SK-N-SH (cell line): Measurements from ENCODE around the gene ALOX15. TPM values are rescaled to one million over a fixed set of nuclear protein-coding genes. Genes with fewer than 3 reads are reported as not detected.

ENCODE experiments used
- CTCF ChIA-PET: fragments of 300-600, 350-600 bp; formaldehyde crosslinking; extraction: SDS; loops from one replicate; lab custom pipeline; 2021; lab: Yijun Ruan, JAX
- POLR2A ChIA-PET: fragments of 350-600 bp; sonication (Branson Sonifier 250); formaldehyde crosslinking; extraction: SDS; loops from one replicate; lab custom pipeline; 2020; ENCODE audit warnings: antibody characterized with exemption, inconsistent platforms; lab: Yijun Ruan, JAX
- DNase-seq: peaks from one replicate; pipeline ENCODE4 v3.0.0; 2012
- H2AFZ ChIP-seq: fragments of 200-600 bp; sonication (generic); 2 replicates; pipeline ENCODE4 v1.8.1; 2016; ENCODE audit warnings: antibody characterized with exemption, mild to moderate bottlenecking, low read depth
- H3F3A ChIP-seq: fragments of 200-600 bp; sonication (generic); replicated peaks from 2 replicates; pipeline ENCODE3; 2016; ENCODE audit warnings: antibody characterized with exemption, mild to moderate bottlenecking; ENCODE audit not compliant: insufficient read depth
- H3K27ac ChIP-seq, 2 experiments: fragments of 200-500 bp in 1 of 2; fragments of 200-600 bp in 1 of 2; sonication (Bioruptor generic) in 1 of 2; sonication (generic), shearing (Covaris generic) in 1 of 2; 2 replicates each; pipeline versions ENCODE4 v1.5.1 to v1.6.1; 2014 to 2016; ENCODE audit warnings: low read depth in 2 of 2, inconsistent platforms in 1 of 2, low read length in 1 of 2, mild to moderate bottlenecking in 1 of 2, mixed read lengths in 1 of 2
- H3K27me3 ChIP-seq: fragments of 200-600 bp; sonication (generic), shearing (Covaris generic); 2 replicates; pipeline ENCODE4 v1.6.1; 2016; ENCODE audit warnings: mixed run types; ENCODE audit not compliant: insufficient read depth
- H3K36me3 ChIP-seq, 2 experiments: fragments of 200-500 bp in 1 of 2; fragments of 200-600 bp in 1 of 2; sonication (Bioruptor generic) in 1 of 2; sonication (generic) in 1 of 2; replicated peaks in 1 of 2; 2 replicates each; pipeline versions ENCODE3 to v1.5.1; 2014 to 2016; ENCODE audit warnings: low read length in 1 of 2, mild to moderate bottlenecking in 1 of 2; ENCODE audit not compliant: insufficient read depth in 2 of 2, control insufficient read depth in 1 of 2
- H3K4me1 ChIP-seq, 2 experiments: fragments of 200-500 bp in 1 of 2; fragments of 200-600 bp in 1 of 2; sonication (Bioruptor generic) in 1 of 2; sonication (generic), shearing (Covaris generic) in 1 of 2; 2 replicates each; pipeline versions ENCODE4 v1.5.1 to v1.6.1; 2014 to 2016; ENCODE audit warnings: low read depth in 1 of 2, low read length in 1 of 2, mixed run types in 1 of 2; ENCODE audit not compliant: insufficient read depth in 2 of 2, control insufficient read depth in 1 of 2
- H3K4me2 ChIP-seq: fragments of 200-600 bp; sonication (generic), shearing (Covaris generic); 2 replicates; pipeline ENCODE4 v1.6.1; 2017; ENCODE audit warnings: mixed run types
- H3K4me3 ChIP-seq, 2 experiments: fragments of 200-500 bp in 1 of 2; fragments of 200-600 bp in 1 of 2; sonication (Bioruptor generic) in 1 of 2; sonication (generic), shearing (Covaris generic) in 1 of 2; 2 replicates each; pipeline versions ENCODE4 v1.5.1 to v1.8.1; 2014 to 2016; ENCODE audit warnings: low read depth in 2 of 2, inconsistent platforms in 1 of 2, low read length in 1 of 2, mild to moderate bottlenecking in 1 of 2, mixed read lengths in 1 of 2, moderate library complexity in 1 of 2
- H3K79me2 ChIP-seq: fragments of 200-600 bp; sonication (generic); 2 replicates; pipeline ENCODE4 v1.8.1; 2017; ENCODE audit warnings: mild to moderate bottlenecking; ENCODE audit not compliant: insufficient read depth
- H3K9ac ChIP-seq: fragments of 200-600 bp; sonication (generic); 2 replicates; pipeline ENCODE4 v1.6.1; 2017; ENCODE audit warnings: mixed run types
- H3K9me2 ChIP-seq: fragments of 200-600 bp; sonication (generic); 2 replicates; pipeline ENCODE4 v1.6.1; 2017; ENCODE audit warnings: mixed run types
- H3K9me3 ChIP-seq: fragments of 200-600 bp; sonication (generic); 2 replicates; pipeline ENCODE4 v1.6.1; 2017; ENCODE audit warnings: mixed run types, mild to moderate bottlenecking, moderate library complexity
- H4K20me1 ChIP-seq: fragments of 200-600 bp; sonication (generic); 2 replicates; pipeline ENCODE4 v1.6.1; 2017; ENCODE audit warnings: mild to moderate bottlenecking, mixed run types; ENCODE audit not compliant: insufficient read depth
- CHD2 ChIP-seq: fragments of 150-350 bp; IDR thresholded peaks from 2 replicates; pipeline ENCODE4 v1.6.1; 2018; ENCODE audit warnings: low read length; ENCODE audit not compliant: partially characterized antibody
- ELF1 ChIP-seq: IDR thresholded peaks from 2 replicates; pipeline ENCODE4 v1.4.0; 2012
- EP300 ChIP-seq, 2 experiments: IDR thresholded peaks; 2 replicates each; pipeline versions ENCODE4 v1.4.0 to v1.6.1; 2012; ENCODE audit warnings: borderline replicate concordance in 1 of 2, low read depth in 1 of 2, low read length in 1 of 2
- FOSL2 ChIP-seq: IDR thresholded peaks from 2 replicates; pipeline ENCODE4 v1.4.0; 2012; ENCODE audit warnings: low read depth, mild to moderate bottlenecking, moderate library complexity, borderline replicate concordance
- FOXJ3 ChIP-seq: sonication (generic); formaldehyde crosslinking; IDR thresholded peaks from 2 replicates; pipeline ENCODE4 v1.5.1; 2020; ENCODE audit warnings: mild to moderate bottlenecking, missing genetic modification reagents
- FOXM1 ChIP-seq: IDR thresholded peaks from 2 replicates; pipeline ENCODE4 v1.4.0; 2012; ENCODE audit warnings: low read depth, mild to moderate bottlenecking
- GATA2 ChIP-seq: sonication (generic); formaldehyde crosslinking; IDR thresholded peaks from 2 replicates; pipeline ENCODE4 v1.5.0; 2020; ENCODE audit warnings: mild to moderate bottlenecking, missing genetic modification reagents
- MXI1 ChIP-seq: IDR thresholded peaks from 2 replicates; pipeline ENCODE4 v1.6.1; 2012; ENCODE audit warnings: mild to moderate bottlenecking, low read depth, low read length, improper control_type of control experiment
- POLR2AphosphoS5 ChIP-seq: IDR thresholded peaks from 2 replicates; pipeline ENCODE4 v1.6.1; 2012; ENCODE audit warnings: low read depth, low read length
- RAD21 ChIP-seq: IDR thresholded peaks from 2 replicates; pipeline ENCODE4 v1.6.1; 2012; ENCODE audit warnings: mild to moderate bottlenecking, low read length
- RCOR1 ChIP-seq: fragments of 150-350 bp; IDR thresholded peaks from 2 replicates; pipeline ENCODE4 v1.6.1; 2017; ENCODE audit warnings: antibody characterized with exemption, low read length
- RXRA ChIP-seq: IDR thresholded peaks from 2 replicates; pipeline ENCODE4 v1.4.0; 2012; ENCODE audit warnings: low read depth, mild to moderate bottlenecking, borderline replicate concordance
- TAF1 ChIP-seq: IDR thresholded peaks from 2 replicates; pipeline ENCODE4 v1.6.1; 2012; ENCODE audit warnings: low read depth, mild to moderate bottlenecking, low read length, moderate library complexity, borderline replicate concordance
- TEAD4 ChIP-seq: IDR thresholded peaks from 2 replicates; pipeline ENCODE4 v1.4.0; 2012; ENCODE audit warnings: mild to moderate bottlenecking, borderline replicate concordance; ENCODE audit not compliant: insufficient read depth
- YY1 ChIP-seq: IDR thresholded peaks from 2 replicates; pipeline ENCODE4 v1.4.0; 2012; ENCODE audit warnings: low read depth, mild to moderate bottlenecking
- WGBS: methylation state at CpG from one replicate; pipeline ENCODE4 v1.1.6; 2017; ENCODE audit warnings: low lambda C conversion rate; 5-methylcytosine and 5-hydroxymethylcytosine counted together
- polyA plus RNA-seq, 3 experiments: library from polyadenylated mRNA; depleted of rRNA; stranded (reverse); fragments of >200 nt; gene quantifications; 2 replicates each; pipeline ENCODE4 v1.2.3, GENCODE V29; 2012
- TF ChIP-seq, protein P1 (sequence below): IDR thresholded peaks from 2 replicates; pipeline ENCODE4 v1.4.0; 2012; ENCODE audit warnings: low read depth
- TF ChIP-seq, protein P2 (sequence below): IDR thresholded peaks from 2 replicates; pipeline ENCODE4 v1.4.0; 2012; ENCODE audit warnings: low read depth, borderline replicate concordance
- TF ChIP-seq, protein P3 (sequence below): fragments of 200-600 bp; sonication (generic); IDR thresholded peaks from 2 replicates; pipeline ENCODE4 v1.6.1; 2017; ENCODE audit warnings: antibody characterized with exemption, mild to moderate bottlenecking, moderate library complexity
- TF ChIP-seq, protein P4 (sequence below): fragments of 150-350 bp; IDR thresholded peaks from 2 replicates; pipeline ENCODE4 v1.6.1; 2016; ENCODE audit warnings: mild to moderate bottlenecking, low read depth, low read length

Gene ALOX15, protein sequence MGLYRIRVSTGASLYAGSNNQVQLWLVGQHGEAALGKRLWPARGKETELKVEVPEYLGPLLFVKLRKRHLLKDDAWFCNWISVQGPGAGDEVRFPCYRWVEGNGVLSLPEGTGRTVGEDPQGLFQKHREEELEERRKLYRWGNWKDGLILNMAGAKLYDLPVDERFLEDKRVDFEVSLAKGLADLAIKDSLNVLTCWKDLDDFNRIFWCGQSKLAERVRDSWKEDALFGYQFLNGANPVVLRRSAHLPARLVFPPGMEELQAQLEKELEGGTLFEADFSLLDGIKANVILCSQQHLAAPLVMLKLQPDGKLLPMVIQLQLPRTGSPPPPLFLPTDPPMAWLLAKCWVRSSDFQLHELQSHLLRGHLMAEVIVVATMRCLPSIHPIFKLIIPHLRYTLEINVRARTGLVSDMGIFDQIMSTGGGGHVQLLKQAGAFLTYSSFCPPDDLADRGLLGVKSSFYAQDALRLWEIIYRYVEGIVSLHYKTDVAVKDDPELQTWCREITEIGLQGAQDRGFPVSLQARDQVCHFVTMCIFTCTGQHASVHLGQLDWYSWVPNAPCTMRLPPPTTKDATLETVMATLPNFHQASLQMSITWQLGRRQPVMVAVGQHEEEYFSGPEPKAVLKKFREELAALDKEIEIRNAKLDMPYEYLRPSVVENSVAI
- polyA plus RNA-seq (2012; rRNA removed): not detected in 2 replicates
- polyA plus RNA-seq (2012; cell fraction: cytosol; rRNA removed): 0.03 and 0.12 TPM in 2 replicates
- 0.02 and 0.09 TPM in 2 replicates for polyA plus RNA-seq (2012; cell fraction: nucleus; rRNA removed)

DNA sequence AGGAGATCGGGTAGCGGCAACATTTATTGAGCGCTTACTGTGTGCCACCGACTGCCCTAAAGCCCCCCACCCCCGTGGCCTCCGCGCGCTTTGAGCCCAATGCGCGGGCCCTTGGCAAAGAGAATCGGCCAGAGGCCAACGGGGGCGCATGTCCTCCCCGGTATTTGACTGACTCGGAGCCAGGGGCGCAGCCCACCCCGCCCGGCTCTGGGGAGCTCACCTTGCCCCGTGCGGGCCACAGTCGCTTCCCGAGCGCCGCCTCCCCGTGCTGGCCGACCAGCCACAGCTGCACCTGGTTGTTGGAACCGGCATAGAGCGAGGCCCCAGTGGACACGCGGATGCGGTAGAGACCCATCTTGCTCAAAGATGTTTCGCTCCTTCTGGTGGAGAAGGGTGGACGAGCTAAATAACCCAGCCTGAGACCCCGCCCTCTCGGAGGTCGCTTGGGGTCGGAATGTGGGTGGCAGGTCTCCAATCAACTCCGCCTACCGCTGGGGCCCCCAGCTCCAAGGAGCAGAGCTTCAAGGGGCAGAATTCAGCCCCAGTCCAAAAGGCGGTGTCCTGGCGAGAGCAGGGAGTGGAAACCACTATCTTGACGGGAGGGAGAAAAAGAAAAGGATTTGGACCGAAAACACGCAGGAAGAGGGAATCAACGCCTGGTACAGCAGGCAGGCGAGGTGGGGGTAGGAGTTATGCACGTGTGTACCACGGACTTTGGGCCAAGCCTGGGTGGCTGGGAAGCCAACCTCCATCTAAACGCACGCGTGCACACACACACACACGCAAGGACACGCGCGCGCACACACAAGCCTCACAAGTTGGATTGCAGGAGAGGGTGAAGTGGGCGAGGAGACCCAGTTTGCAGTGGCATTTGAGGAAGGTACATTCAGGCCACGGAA is at the start of gene ALOX15:
ALOX15 (minus strand) TSS at position 382 of the 899 bp plus-strand sequence; CDS start at position 355, 27 bp downstream.
- peaks cover 71% of the 10 kb centered on the region for H3K27me3 ChIP-seq
- no peak for DNase-seq
- H3K4me2 ChIP-seq: peak within 1 kb of the TSS; percentile 11; the same call in 1 of the 2 replicates
- no peak within 1 kb of the TSS for H3K9ac ChIP-seq
- no peaks in the 10 kb centered on the region for H3K9me2 ChIP-seq
- no peaks in the 10 kb centered on the region for H4K20me1 ChIP-seq
- no peak within 1 kb of the TSS for H2AFZ ChIP-seq
- no peaks in the 10 kb centered on the region for H3F3A ChIP-seq
- CTCF ChIA-PET: interaction anchor here (1.4 kb wide), 1 partner anchor 75 kb away, joined by 4 read pairs; no protein-coding TSS in a partner anchor
- 22% methylated on average over 22 of the region's 58 CpGs for WGBS
- no peaks in the 10 kb centered on the region for H3K4me1 ChIP-seq
- TF ChIP-seq, protein P1, sequence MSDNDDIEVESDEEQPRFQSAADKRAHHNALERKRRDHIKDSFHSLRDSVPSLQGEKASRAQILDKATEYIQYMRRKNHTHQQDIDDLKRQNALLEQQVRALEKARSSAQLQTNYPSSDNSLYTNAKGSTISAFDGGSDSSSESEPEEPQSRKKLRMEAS: no peak
- POLR2A ChIA-PET: no interaction called here
- H3K27ac ChIP-seq: no peak within 1 kb of the TSS
- H3K36me3 ChIP-seq: no peaks in the 10 kb centered on the region
- H3K9me3 ChIP-seq: no peaks in the 10 kb centered on the region
- H3K79me2 ChIP-seq: no peaks in the 10 kb centered on the region
- H3K4me3 ChIP-seq: no peak within 1 kb of the TSS

DNA sequence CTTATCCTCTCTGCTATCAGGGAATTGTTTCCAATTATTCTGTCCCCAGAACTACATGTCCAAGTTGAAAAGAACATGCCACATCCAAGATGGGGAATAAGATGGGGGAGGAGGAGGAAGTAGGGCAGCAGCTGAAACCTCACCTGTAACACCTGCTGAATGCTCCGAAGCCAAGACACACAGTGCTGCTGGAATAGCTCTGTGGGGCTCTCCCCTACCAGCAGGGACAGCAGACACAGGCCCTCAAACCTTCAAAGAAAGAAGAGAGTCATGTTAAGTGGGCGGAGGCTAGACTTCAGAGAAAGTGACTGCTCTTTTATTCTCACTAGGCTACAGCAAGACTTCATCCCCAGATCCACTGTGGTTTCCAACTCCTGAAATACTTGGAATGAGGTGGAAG is 49.3 kb upstream of the ALOX15 start:
- H3K9ac ChIP-seq: no peak overlapping the region
- H3K9me3 ChIP-seq: no peaks in the 10 kb centered on the region
- H3K36me3 ChIP-seq: peaks cover 6 to 34% of the 10 kb centered on the region in 2 experiments
- POLR2A ChIA-PET: no interaction called here
- CTCF ChIA-PET: interaction anchor here (1.1 kb wide), 1 partner anchor 30 kb away, joined by 3 read pairs; no protein-coding TSS in a partner anchor
- no peaks in the 10 kb centered on the region for H3K4me1 ChIP-seq
- no peak overlapping the region for H3K4me3 ChIP-seq
- no peak overlapping the region for H2AFZ ChIP-seq
- H3F3A ChIP-seq: no peaks in the 10 kb centered on the region
- 88% methylated on average over 2 of the region's 2 CpGs for WGBS
- H3K27me3 ChIP-seq: no peaks in the 10 kb centered on the region
- H4K20me1 ChIP-seq: peaks cover 15% of the 10 kb centered on the region; the same call in 1 of the 2 replicates
- no peak overlapping the region for H3K4me2 ChIP-seq
- H3K9me2 ChIP-seq: no peaks in the 10 kb centered on the region
- H3K79me2 ChIP-seq: peaks cover 88% of the 10 kb centered on the region
- DNase-seq: no peak
- H3K27ac ChIP-seq: no peak overlapping the region
- TF ChIP-seq, protein P2, sequence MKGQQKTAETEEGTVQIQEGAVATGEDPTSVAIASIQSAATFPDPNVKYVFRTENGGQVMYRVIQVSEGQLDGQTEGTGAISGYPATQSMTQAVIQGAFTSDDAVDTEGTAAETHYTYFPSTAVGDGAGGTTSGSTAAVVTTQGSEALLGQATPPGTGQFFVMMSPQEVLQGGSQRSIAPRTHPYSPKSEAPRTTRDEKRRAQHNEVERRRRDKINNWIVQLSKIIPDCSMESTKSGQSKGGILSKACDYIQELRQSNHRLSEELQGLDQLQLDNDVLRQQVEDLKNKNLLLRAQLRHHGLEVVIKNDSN: no peak
- TF ChIP-seq, protein P3, sequence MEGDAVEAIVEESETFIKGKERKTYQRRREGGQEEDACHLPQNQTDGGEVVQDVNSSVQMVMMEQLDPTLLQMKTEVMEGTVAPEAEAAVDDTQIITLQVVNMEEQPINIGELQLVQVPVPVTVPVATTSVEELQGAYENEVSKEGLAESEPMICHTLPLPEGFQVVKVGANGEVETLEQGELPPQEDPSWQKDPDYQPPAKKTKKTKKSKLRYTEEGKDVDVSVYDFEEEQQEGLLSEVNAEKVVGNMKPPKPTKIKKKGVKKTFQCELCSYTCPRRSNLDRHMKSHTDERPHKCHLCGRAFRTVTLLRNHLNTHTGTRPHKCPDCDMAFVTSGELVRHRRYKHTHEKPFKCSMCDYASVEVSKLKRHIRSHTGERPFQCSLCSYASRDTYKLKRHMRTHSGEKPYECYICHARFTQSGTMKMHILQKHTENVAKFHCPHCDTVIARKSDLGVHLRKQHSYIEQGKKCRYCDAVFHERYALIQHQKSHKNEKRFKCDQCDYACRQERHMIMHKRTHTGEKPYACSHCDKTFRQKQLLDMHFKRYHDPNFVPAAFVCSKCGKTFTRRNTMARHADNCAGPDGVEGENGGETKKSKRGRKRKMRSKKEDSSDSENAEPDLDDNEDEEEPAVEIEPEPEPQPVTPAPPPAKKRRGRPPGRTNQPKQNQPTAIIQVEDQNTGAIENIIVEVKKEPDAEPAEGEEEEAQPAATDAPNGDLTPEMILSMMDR: no peak
- TF ChIP-seq TEAD4 (no peak), FOXJ3 (CRISPR knock-in tag) (no peak), GATA2 (CRISPR knock-in tag) (no peak), FOSL2 (no peak), ELF1 (no peak), CHD2 (no peak), YY1 (no peak), TAF1 (no peak), MXI1 (no peak), RAD21 (no peak), FOXM1 (no peak), EP300 (IDR thresholded peaks at IDR 0.05; ENCODE audit: borderline replicate concordance in 1 of 2, low read depth in 1 of 2, low read length in 1 of 2) (no peak), RCOR1 (no peak), POLR2AphosphoS5 (no peak), RXRA (no peak)
- TF ChIP-seq, protein P4, sequence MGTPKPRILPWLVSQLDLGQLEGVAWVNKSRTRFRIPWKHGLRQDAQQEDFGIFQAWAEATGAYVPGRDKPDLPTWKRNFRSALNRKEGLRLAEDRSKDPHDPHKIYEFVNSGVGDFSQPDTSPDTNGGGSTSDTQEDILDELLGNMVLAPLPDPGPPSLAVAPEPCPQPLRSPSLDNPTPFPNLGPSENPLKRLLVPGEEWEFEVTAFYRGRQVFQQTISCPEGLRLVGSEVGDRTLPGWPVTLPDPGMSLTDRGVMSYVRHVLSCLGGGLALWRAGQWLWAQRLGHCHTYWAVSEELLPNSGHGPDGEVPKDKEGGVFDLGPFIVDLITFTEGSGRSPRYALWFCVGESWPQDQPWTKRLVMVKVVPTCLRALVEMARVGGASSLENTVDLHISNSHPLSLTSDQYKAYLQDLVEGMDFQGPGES: no peak
